Measurements from ENCODE around the gene AMBRA1. TPM values are rescaled to one million over a fixed set of nuclear protein-coding genes. Genes with fewer than 3 reads are reported as not detected.

The AMBRA1 gene
- total RNA-seq, 6 experiments from 2014 or later: 23.2 to 25.9 (median 24.4) TPM

GRCh38 chr11:46582588-46582987, 11.2 kb downstream of the AMBRA1 start:
- peaks cover 13% of the 10 kb centered on the region for H3K4me1 Mint-ChIP-seq (ENCODE audit: low read depth)
- TF ChIP-seq CTCF (IDR thresholded peaks at IDR 0.05): no peak
- no peaks in the 10 kb centered on the region for H3K27me3 Mint-ChIP-seq (ENCODE audit: insufficient read depth)
- no peak overlapping the region for H3K27ac Mint-ChIP-seq
- H3K36me3 Mint-ChIP-seq (ENCODE audit: low read depth): peaks cover 14% of the 10 kb centered on the region
- H3K9me3 Mint-ChIP-seq: peaks cover 4% of the 10 kb centered on the region; the same call in 1 of the 2 replicates
- DNase-seq: no peak
- H3K4me3 Mint-ChIP-seq: no peak overlapping the region

- Mint-ChIP-seq H3K4me1 (ENCODE audit: low read depth) (peaks cover 32% of the 10 kb centered on the region), H3K27me3 (ENCODE audit: insufficient read depth) (no peaks in the 10 kb centered on the region), H3K4me3 (no peak overlapping the region), H3K36me3 (ENCODE audit: low read depth) (peaks cover 10% of the 10 kb centered on the region), H3K9me3 (no peaks in the 10 kb centered on the region; the same call in 1 of the 2 replicates), H3K27ac (no peak overlapping the region)
- TF ChIP-seq CTCF (IDR thresholded peaks at IDR 0.05): no peak
- DNase-seq: no peak
Observed at GRCh38 chr11:46577058-46577457, 16.8 kb downstream of the AMBRA1 start.

GRCh38 chr11:46574656-46575055, 19.2 kb downstream of the AMBRA1 start:
- H3K9me3 Mint-ChIP-seq: no peaks in the 10 kb centered on the region; the same call in 1 of the 2 replicates
- H3K27me3 Mint-ChIP-seq (ENCODE audit: insufficient read depth): no peaks in the 10 kb centered on the region
- peaks cover 20% of the 10 kb centered on the region for H3K4me1 Mint-ChIP-seq (ENCODE audit: low read depth)
- no peak overlapping the region for H3K27ac Mint-ChIP-seq
- no peak for TF ChIP-seq CTCF (IDR thresholded peaks at IDR 0.05)
- DNase-seq: no peak
- peaks cover 7% of the 10 kb centered on the region; the same call in 1 of the 2 replicates for H3K36me3 Mint-ChIP-seq (ENCODE audit: low read depth)
- no peak overlapping the region; the same call in 1 of the 2 replicates for H3K4me3 Mint-ChIP-seq

GRCh38 chr11:46570790-46571398, 22.9 kb downstream of the AMBRA1 start:
- Mint-ChIP-seq H3K9me3 (no peaks in the 10 kb centered on the region; the same call in 1 of the 2 replicates), H3K27ac (no peak overlapping the region), H3K27me3 (ENCODE audit: insufficient read depth) (no peaks in the 10 kb centered on the region), H3K4me1 (ENCODE audit: low read depth) (peaks cover 7% of the 10 kb centered on the region), H3K4me3 (no peak overlapping the region), H3K36me3 (ENCODE audit: low read depth) (peaks cover 7% of the 10 kb centered on the region; the same call in 1 of the 2 replicates)
- TF ChIP-seq CTCF (IDR thresholded peaks at IDR 0.05): no peak
- DNase-seq: no peak

- no peaks in the 10 kb centered on the region for H3K27me3 Mint-ChIP-seq (ENCODE audit: insufficient read depth)
- no peaks in the 10 kb centered on the region for H3K9me3 Mint-ChIP-seq
- H3K36me3 Mint-ChIP-seq (ENCODE audit: low read depth): no peaks in the 10 kb centered on the region
- H3K4me1 Mint-ChIP-seq (ENCODE audit: low read depth): peaks cover 34% of the 10 kb centered on the region
- H3K4me3 Mint-ChIP-seq: no peak overlapping the region
- no peak for DNase-seq
- no peak for TF ChIP-seq CTCF (IDR thresholded peaks at IDR 0.05)
- no peak overlapping the region for H3K27ac Mint-ChIP-seq
Observed at GRCh38 chr11:46565232-46565840, 28.5 kb downstream of the AMBRA1 start.

Data from HFFc6 (cell line).